SH-SY5Y (cell line): Measurements from ENCODE around the gene ZSCAN18.

ENCODE experiments used
- GATA2 ChIP-seq: IDR thresholded peaks from 2 replicates; pipeline ENCODE4 v1.6.1; 2011; ENCODE audit warnings: mild to moderate bottlenecking, low read depth, low read length
- GATA3 ChIP-seq: IDR thresholded peaks from 2 replicates; pipeline ENCODE4 v1.6.1; 2011; ENCODE audit warnings: low read depth, mild to moderate bottlenecking, low read length, moderate library complexity

GRCh38 chr19:58088521-58089052, 9.4 kb downstream of the ZSCAN18 start:
- no peak for TF ChIP-seq GATA2
- no peak for TF ChIP-seq GATA3
